Spleen (tissue), 7 donors: ENCODE measurements around the gene ATL1.

ENCODE experiments used
- CTCF ChIP-seq, 11 experiments: fragments of 200-600 bp in 7 of 11; fragments of 450-650 bp in 4 of 11; sonication (generic) in 4 of 11; IDR thresholded peaks in 8 of 11; conservative IDR thresholded peaks in 3 of 11; 1 replicate in 7 of 11; 2 replicates in 4 of 11; pipeline versions ENCODE4 v1.4.0 to v1.8.0; 2016 to 2021; ENCODE audit warnings: antibody characterized with exemption in 11 of 11, inconsistent platforms in 4 of 11, mild to moderate bottlenecking in 1 of 11
- POLR2A ChIP-seq, 3 donors: fragments of 450-650 bp; IDR thresholded peaks; one replicate each; pipeline ENCODE4 v1.5.1; 2017; ENCODE audit warnings: antibody characterized with exemption in 3 of 3, mild to moderate bottlenecking in 1 of 3
- POLR2AphosphoS5 ChIP-seq, 3 donors: sonication (generic); formaldehyde crosslinking; IDR thresholded peaks; one replicate each; pipeline ENCODE4 v1.5.1; 2017; ENCODE audit warnings: antibody characterized with exemption in 3 of 3
- donor health status: DM: no; HTN: no; CAD: no; lungs with moderate emphysema.
- donor health status: DM: no; HTN: no; CAD: no.
- donor health status: DM: no; HTN: no; CAD: no.

GRCh38 chr14:50607761-50608160, 47.8 kb downstream of the ATL1 start:
- TF ChIP-seq POLR2A (IDR thresholded peaks at IDR 0.05) (no peak), CTCF (IDR thresholded peaks at IDR 0.05 in 8 of 11, conservative IDR thresholded peaks at IDR 0.05 in 3 of 11) (no peak), POLR2AphosphoS5 (IDR thresholded peaks at IDR 0.05) (no peak)
